Left lung (tissue), 10 donors: ENCODE measurements around the gene KHNYN. TPM values are rescaled to one million over a fixed set of nuclear protein-coding genes. Genes with fewer than 3 reads are reported as not detected.
"Not testable (repeated sequence)": the region's sequence is repeated elsewhere in the genome, so short reads cannot be mapped to it uniquely, and the experiment has no call there.

Experiments used
- ATAC-seq: fragments of 200-7000 bp; cut with Tn5 transposase; one replicate; pipeline ENCODE4 v1.9.1; 2020; ENCODE audit warnings: moderate library complexity
- DNase-seq, 4 donors: peaks; one replicate each; pipeline ENCODE4 v3.0.0-alpha.2; 2013 to 2020
- H3K27ac ChIP-seq, 2 donors: fragments of 200-600 bp; sonication (generic) in 1 of 2; one replicate each; pipeline versions ENCODE4 v1.5.0 to v1.8.0; 2020 to 2021
- H3K27me3 ChIP-seq, 2 donors: fragments of 200-600 bp; sonication (generic) in 1 of 2; one replicate each; pipeline versions ENCODE4 v1.5.0 to v1.8.0; 2020 to 2021
- H3K36me3 ChIP-seq, 2 donors: fragments of 200-600 bp; sonication (generic) in 1 of 2; one replicate each; pipeline versions ENCODE4 v1.5.0 to v1.8.0; 2020 to 2021
- H3K4me1 ChIP-seq, 2 donors: fragments of 200-600 bp; one replicate each; pipeline ENCODE4 v1.8.0; 2021
- H3K4me3 ChIP-seq, 2 donors: fragments of 200-600 bp; sonication (generic) in 1 of 2; one replicate each; pipeline versions ENCODE4 v1.5.0 to v1.8.0; 2020 to 2021; ENCODE audit warnings: mild to moderate bottlenecking in 1 of 2
- H3K9me3 ChIP-seq, 2 donors: fragments of 200-600 bp; sonication (generic) in 1 of 2; one replicate each; pipeline versions ENCODE4 v1.5.0 to v1.8.0; 2020 to 2021
- intact Hi-C, 2 donors: fragments of 100-400 bp; cut with DNase I; formaldehyde crosslinking; loops; one replicate each; pipeline versions ENCODE4 v1.11.2 to v1.14.2; 2022
- polyA plus RNA-seq, 6 donors: library from polyadenylated mRNA; unstranded; fragments of 120-200 nt; gene quantifications; one replicate each; pipeline ENCODE4 v1.2.1, GENCODE V29; 2013; ENCODE audit not compliant: insufficient read length in 6 of 6
- total RNA-seq, 2 donors: library from RNA; stranded (reverse); fragmentation: NEBNext Ultra II Directional; extraction: Animal tissue kit (Norgen Biotek cat#: 25700); gene quantifications; one replicate each; pipeline ENCODE4 v1.2.1, GENCODE V29; 2021
- TF ChIP-seq, protein P1 (sequence below), 2 donors: fragments of 200-600 bp; sonication (generic) in 1 of 2; IDR thresholded peaks; one replicate each; pipeline versions ENCODE4 v1.5.0 to v1.8.0; 2021; ENCODE audit warnings: antibody characterized with exemption in 2 of 2
- donor health status: DM: no; HTN: yes; CAD: no.
- donor health status: DM: no; HTN: no; CAD: no.

Gene KHNYN
- total and polyA plus RNA-seq, 8 donors, result 46.8 to 56.6 (median 49.7) TPM

DNA sequence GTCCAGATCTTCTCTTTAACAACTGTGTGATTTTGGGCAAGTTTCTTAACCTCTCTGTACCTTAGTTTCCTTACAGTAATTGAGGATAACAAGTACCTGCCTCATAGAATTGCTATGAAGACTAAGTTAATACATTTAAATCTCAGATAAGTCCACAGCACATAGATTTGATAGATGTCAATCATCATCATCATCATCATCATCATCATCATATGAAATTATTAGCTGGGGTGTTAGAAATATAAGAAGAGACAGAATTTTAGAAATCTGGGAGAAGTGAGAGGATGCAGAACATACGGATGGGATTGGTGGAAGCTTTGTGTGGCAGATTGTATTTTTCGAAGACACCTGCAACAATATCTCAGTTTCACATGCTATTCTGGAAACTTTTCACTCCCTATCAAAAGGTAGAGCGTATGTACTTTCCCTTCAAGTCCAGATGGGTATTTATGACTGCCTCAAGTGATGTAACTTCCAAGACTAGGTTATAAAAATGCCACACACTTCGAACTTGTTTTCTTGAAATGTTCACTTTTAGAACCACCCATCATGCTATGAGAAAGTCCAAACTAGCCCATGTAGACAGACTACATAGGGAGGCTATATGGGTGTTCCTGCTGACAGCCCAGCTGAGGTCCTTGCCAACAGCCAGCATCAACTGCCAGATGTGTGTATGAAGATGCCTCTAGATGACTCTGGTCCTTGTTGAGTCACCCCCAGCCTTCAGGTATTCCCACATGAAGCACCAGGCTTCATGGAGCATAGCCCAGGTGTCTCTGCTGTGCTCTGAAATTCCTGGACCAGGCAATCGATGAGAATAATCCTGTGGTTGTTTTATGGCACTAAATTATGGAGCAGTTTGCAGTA, 33.5 kb downstream of the KHNYN start:
- no peak overlapping the region for H3K27ac ChIP-seq
- TF ChIP-seq, protein P1, sequence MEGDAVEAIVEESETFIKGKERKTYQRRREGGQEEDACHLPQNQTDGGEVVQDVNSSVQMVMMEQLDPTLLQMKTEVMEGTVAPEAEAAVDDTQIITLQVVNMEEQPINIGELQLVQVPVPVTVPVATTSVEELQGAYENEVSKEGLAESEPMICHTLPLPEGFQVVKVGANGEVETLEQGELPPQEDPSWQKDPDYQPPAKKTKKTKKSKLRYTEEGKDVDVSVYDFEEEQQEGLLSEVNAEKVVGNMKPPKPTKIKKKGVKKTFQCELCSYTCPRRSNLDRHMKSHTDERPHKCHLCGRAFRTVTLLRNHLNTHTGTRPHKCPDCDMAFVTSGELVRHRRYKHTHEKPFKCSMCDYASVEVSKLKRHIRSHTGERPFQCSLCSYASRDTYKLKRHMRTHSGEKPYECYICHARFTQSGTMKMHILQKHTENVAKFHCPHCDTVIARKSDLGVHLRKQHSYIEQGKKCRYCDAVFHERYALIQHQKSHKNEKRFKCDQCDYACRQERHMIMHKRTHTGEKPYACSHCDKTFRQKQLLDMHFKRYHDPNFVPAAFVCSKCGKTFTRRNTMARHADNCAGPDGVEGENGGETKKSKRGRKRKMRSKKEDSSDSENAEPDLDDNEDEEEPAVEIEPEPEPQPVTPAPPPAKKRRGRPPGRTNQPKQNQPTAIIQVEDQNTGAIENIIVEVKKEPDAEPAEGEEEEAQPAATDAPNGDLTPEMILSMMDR (IDR thresholded peaks at IDR 0.05), result no peak
- H3K4me3 ChIP-seq, result no peak overlapping the region
- H3K4me1 ChIP-seq, result no peaks in the 10 kb centered on the region
- H3K9me3 ChIP-seq, result no peaks in the 10 kb centered on the region
- ATAC-seq (no peak), DNase-seq (no peak)
- no peaks in the 10 kb centered on the region for H3K36me3 ChIP-seq
- intact Hi-C loops, result no loop called here
- H3K27me3 ChIP-seq, result no peaks in the 10 kb centered on the region

DNA sequence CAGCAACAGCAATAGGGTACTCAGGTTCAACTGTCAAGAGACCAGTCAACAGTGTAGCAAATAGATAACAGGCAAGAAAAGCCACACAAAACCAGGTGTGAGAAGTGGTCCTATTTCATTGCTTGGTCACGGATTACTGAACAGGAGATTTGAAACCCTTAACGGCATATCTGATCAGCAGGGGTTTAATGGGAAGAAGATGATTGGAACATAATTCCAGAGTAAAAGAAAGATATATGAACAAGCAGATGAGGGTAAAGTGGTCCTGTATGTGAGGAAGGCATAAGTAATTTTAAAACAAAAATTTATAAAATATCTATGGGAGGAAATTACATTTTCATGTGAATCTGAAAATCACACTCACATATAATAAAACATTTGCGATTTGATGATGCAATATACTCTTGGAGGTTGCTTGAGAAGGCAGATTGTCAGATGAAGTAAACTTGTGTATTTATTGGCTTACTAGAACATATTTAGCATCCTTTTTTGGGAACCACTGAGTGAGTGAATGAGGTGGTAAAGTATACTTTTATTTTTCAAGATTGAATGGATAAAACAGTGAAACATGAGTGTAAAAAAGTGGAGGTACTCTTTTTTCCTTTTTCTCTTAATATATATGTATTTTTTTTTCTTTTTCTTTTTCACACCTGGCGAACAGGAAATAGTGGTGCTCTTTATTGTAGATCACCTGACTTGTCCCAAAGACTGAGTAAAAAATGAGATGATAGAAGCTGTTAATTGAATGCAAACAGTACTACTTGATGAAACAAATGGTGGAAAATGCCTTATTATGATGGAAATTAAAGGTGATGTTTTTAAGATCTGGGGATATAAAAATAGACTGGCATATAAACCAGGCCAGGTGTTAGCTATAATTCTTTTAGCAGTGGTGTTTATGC, 34.4 kb downstream of the KHNYN start:
- H3K4me3 ChIP-seq, result no peak overlapping the region
- no peaks in the 10 kb centered on the region for H3K27me3 ChIP-seq
- ATAC-seq (no peak), DNase-seq (no peak)
- no peaks in the 10 kb centered on the region for H3K36me3 ChIP-seq
- no peaks in the 10 kb centered on the region for H3K4me1 ChIP-seq
- no peaks in the 10 kb centered on the region for H3K9me3 ChIP-seq
- H3K27ac ChIP-seq, result no peak overlapping the region
- intact Hi-C loops, result no loop called here
- TF ChIP-seq, protein P1 (IDR thresholded peaks at IDR 0.05), result no peak

DNA sequence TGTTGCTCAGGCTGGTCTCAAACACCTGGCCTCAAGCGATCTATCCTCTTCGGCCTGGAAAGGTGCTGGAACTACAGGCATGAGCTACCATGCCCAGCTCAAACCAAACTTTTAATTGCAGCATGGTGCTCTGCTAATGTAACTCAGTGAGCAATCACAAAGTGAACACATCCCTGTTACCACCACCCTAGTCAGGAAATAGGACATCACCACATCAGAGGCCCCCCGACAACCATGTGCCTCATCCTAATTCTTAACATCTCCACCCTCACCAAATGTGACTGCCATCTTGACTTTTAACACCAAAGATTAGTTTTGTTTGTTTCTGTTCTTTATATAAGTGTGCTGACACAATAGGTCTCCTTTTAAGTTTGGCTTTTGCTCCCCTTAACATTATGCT, 35.6 kb downstream of the KHNYN start:
- Histone ChIP-seq H3K4me3 (no peak overlapping the region), H3K9me3 (no peaks in the 10 kb centered on the region), H3K4me1 (no peaks in the 10 kb centered on the region), H3K27me3 (no peaks in the 10 kb centered on the region), H3K27ac (no peak overlapping the region), H3K36me3 (no peaks in the 10 kb centered on the region)
- TF ChIP-seq, protein P1 (IDR thresholded peaks at IDR 0.05), result no peak
- no peak for ATAC-seq
- no peak for DNase-seq
- intact Hi-C loops, result no loop called here

DNA sequence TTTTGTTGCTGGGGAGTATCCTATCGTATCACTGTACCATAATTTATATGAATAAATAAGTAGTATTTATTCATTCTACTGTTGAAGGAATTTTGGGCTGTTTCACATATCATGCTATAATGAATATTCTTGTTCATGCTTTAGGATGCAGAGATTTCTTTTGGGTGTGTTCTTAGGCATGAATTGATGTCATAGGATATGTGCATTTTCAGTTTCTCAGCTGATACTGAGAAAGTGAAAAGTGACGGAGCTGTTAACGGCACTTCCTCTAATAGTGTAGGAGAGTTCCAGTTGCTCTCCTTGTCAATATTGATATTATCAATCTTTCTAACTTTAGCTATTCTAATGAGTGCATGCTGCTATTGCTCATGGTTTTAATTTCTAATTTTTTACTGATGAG, 36.1 kb downstream of the KHNYN start:
- TF ChIP-seq, protein P1 (IDR thresholded peaks at IDR 0.05), result no peak
- Histone ChIP-seq H3K4me1 (no peaks in the 10 kb centered on the region), H3K27me3 (no peaks in the 10 kb centered on the region), H3K27ac (no peak overlapping the region), H3K4me3 (no peak overlapping the region), H3K9me3 (no peaks in the 10 kb centered on the region), H3K36me3 (no peaks in the 10 kb centered on the region)
- intact Hi-C loops, result no loop called here
- no peak for DNase-seq
- no peak for ATAC-seq

DNA sequence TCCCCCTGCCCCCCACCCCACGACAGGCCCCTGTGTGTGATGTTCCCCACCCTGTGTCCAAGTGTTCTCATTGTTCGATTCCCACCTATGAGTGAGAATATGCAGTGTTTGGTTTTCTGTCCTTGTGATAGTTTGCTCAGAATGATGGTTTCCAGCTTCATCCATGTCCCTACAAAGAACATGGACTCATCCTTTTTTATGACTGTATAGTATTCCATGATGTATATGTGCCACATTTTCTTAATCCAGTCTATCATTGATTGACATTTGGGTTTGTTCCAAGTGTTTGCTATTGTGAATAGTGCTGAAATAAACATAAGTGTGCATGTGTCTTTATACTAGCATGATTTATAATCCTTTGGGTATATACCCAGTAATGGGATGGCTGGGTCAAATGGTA, 40.7 kb downstream of the KHNYN start:
- ATAC-seq, H3K9me3 ChIP-seq, H3K4me3 ChIP-seq, intact Hi-C loops, H3K36me3 ChIP-seq, H3K4me1 ChIP-seq, H3K27ac ChIP-seq, H3K27me3 ChIP-seq, DNase-seq: not testable (repeated sequence)
